Activated CD8-positive, alpha-beta memory T cell treated with anti-CD3 and anti-CD28 coated beads, Interleukin-2, amount 50 U/mL, for 1 hour (primary cell): ENCODE results near the gene BMPER.

Experiments used
- DNase-seq: peaks from one replicate; pipeline ENCODE4 v3.0.0-alpha.2; 2020; ENCODE audit errors: extremely low read depth

Gene BMPER

GRCh38 chr7:34062341-34062740 lies 157.0 kb downstream of the BMPER start:
- DNase-seq = no peak

GRCh38 chr7:34062826-34063225 lies 157.5 kb downstream of the BMPER start:
- DNase-seq = no peak

- no peak for DNase-seq
Measured at GRCh38 chr7:34064519-34065158, 159.3 kb downstream of the BMPER start.

GRCh38 chr7:34066411-34066810 lies 161.1 kb downstream of the BMPER start:
- DNase-seq = no peak

GRCh38 chr7:34067005-34067778 lies 161.9 kb downstream of the BMPER start:
- DNase-seq = no peak

GRCh38 chr7:34069676-34070075 lies 164.3 kb downstream of the BMPER start:
- DNase-seq = no peak

GRCh38 chr7:34070511-34071323 lies 165.4 kb downstream of the BMPER start:
- DNase-seq = no peak

- DNase-seq = no peak
Measured at GRCh38 chr7:34073676-34074075, 168.3 kb downstream of the BMPER start.

- no peak for DNase-seq
Measured at GRCh38 chr7:34074421-34074820, 169.1 kb downstream of the BMPER start.

GRCh38 chr7:34075523-34076370 lies 170.4 kb downstream of the BMPER start:
- no peak for DNase-seq

- no peak for DNase-seq
Measured at GRCh38 chr7:34077168-34077567, 171.8 kb downstream of the BMPER start.

- no peak for DNase-seq
Measured at GRCh38 chr7:34078864-34079263, 173.5 kb downstream of the BMPER start.

GRCh38 chr7:34080513-34080912 lies 175.2 kb downstream of the BMPER start:
- no peak for DNase-seq

- DNase-seq = no peak
Measured at GRCh38 chr7:34081935-34082334, 176.6 kb downstream of the BMPER start.

GRCh38 chr7:34083440-34083839 lies 178.1 kb downstream of the BMPER start:
- no peak for DNase-seq

GRCh38 chr7:34084651-34085050 lies 179.3 kb downstream of the BMPER start:
- no peak for DNase-seq

GRCh38 chr7:34086064-34086463 lies 180.7 kb downstream of the BMPER start:
- no peak for DNase-seq

GRCh38 chr7:34086981-34087380 lies 181.6 kb downstream of the BMPER start:
- DNase-seq = no peak

- DNase-seq = no peak
Measured at GRCh38 chr7:34087892-34088891, 182.9 kb downstream of the BMPER start.

GRCh38 chr7:34090816-34091215 lies 185.5 kb downstream of the BMPER start:
- no peak for DNase-seq
